ENCODE results near the gene ZKSCAN8. TPM values are rescaled to one million over a fixed set of nuclear protein-coding genes. Genes with fewer than 3 reads are reported as not detected.
"Not testable (repeated sequence)": the region's sequence is repeated elsewhere in the genome, so short reads cannot be mapped to it uniquely, and the experiment has no call there.

The ZKSCAN8 gene
- 3.2 and 6.0 TPM in 2 replicates for total RNA-seq (2014; rRNA removed; shearing (Covaris generic); ENCODE audit: low replicate concordance)

GRCh38 chr6:28141500-28142329 lies at the start of gene ZKSCAN8:
TSS of gene ZKSCAN8 (plus strand) at chr6:28141883. CDS start at chr6:28148408, 6,525 bp downstream.
- DNase-seq, result peak; percentile 85
- Histone ChIP-seq H3K27me3 (no peaks in the 10 kb centered on the region), H3K9me3 (no peaks in the 10 kb centered on the region), H3K4me3 (peak within 1 kb of the TSS; percentile 84), H3K36me3 (peaks cover 27% of the 10 kb centered on the region)

GRCh38 chr6:28102222-28102621 lies 39.5 kb upstream of the ZKSCAN8 start:
- H3K9me3 ChIP-seq, H3K4me3 ChIP-seq, H3K36me3 ChIP-seq, H3K27me3 ChIP-seq, DNase-seq: not testable (repeated sequence)

GRCh38 chr6:28102699-28103098 lies 39.0 kb upstream of the ZKSCAN8 start:
- not testable (repeated sequence) for H3K36me3 ChIP-seq, H3K4me3 ChIP-seq, H3K9me3 ChIP-seq, DNase-seq, H3K27me3 ChIP-seq

GRCh38 chr6:28104392-28105244 lies 37.1 kb upstream of the ZKSCAN8 start:
- Histone ChIP-seq H3K27me3 (no peaks in the 10 kb centered on the region), H3K4me3 (peak overlapping the region; percentile 70), H3K9me3 (no peaks in the 10 kb centered on the region), H3K36me3 (no peaks in the 10 kb centered on the region)
- peak; percentile 77 for DNase-seq

- no peaks in the 10 kb centered on the region for H3K9me3 ChIP-seq
- H3K36me3 ChIP-seq, result no peaks in the 10 kb centered on the region
- no peaks in the 10 kb centered on the region for H3K27me3 ChIP-seq
- no peak for DNase-seq
- peak overlapping the region; percentile 70 for H3K4me3 ChIP-seq
Observed at GRCh38 chr6:28105245-28105639, 36.4 kb upstream of the ZKSCAN8 start.

- H3K27me3 ChIP-seq, result no peaks in the 10 kb centered on the region
- no peaks in the 10 kb centered on the region for H3K9me3 ChIP-seq
- H3K4me3 ChIP-seq, result no peak overlapping the region
- H3K36me3 ChIP-seq, result no peaks in the 10 kb centered on the region
- DNase-seq, result no peak
Observed at GRCh38 chr6:28107506-28107905, 34.2 kb upstream of the ZKSCAN8 start.

GRCh38 chr6:28111964-28112363 lies 29.7 kb upstream of the ZKSCAN8 start:
- no peaks in the 10 kb centered on the region for H3K36me3 ChIP-seq
- H3K27me3 ChIP-seq, result no peaks in the 10 kb centered on the region
- no peak overlapping the region for H3K4me3 ChIP-seq
- no peak for DNase-seq
- no peaks in the 10 kb centered on the region for H3K9me3 ChIP-seq

GRCh38 chr6:28115799-28116198 lies 25.9 kb upstream of the ZKSCAN8 start:
- Histone ChIP-seq H3K4me3 (no peak overlapping the region), H3K27me3 (no peaks in the 10 kb centered on the region), H3K9me3 (no peaks in the 10 kb centered on the region), H3K36me3 (peaks cover 5% of the 10 kb centered on the region; the same call in 1 of the 2 replicates)
- no peak for DNase-seq

GRCh38 chr6:28117386-28118050 lies 24.2 kb upstream of the ZKSCAN8 start:
- Histone ChIP-seq H3K27me3 (no peaks in the 10 kb centered on the region), H3K36me3 (peaks cover 5% of the 10 kb centered on the region; the same call in 1 of the 2 replicates), H3K4me3 (no peak overlapping the region), H3K9me3 (no peaks in the 10 kb centered on the region)
- DNase-seq, result no peak

GRCh38 chr6:28118217-28118616 lies 23.5 kb upstream of the ZKSCAN8 start:
- Histone ChIP-seq H3K9me3 (no peaks in the 10 kb centered on the region), H3K36me3 (peaks cover 5% of the 10 kb centered on the region; the same call in 1 of the 2 replicates), H3K27me3 (no peaks in the 10 kb centered on the region), H3K4me3 (no peak overlapping the region)
- no peak for DNase-seq

GRCh38 chr6:28121876-28122275 lies 19.8 kb upstream of the ZKSCAN8 start:
- DNase-seq, result no peak

GRCh38 chr6:28122283-28122682 lies 19.4 kb upstream of the ZKSCAN8 start:
- H3K4me3 ChIP-seq, H3K36me3 ChIP-seq, DNase-seq, H3K9me3 ChIP-seq, H3K27me3 ChIP-seq: not testable (repeated sequence)

More at GRCh38 chr6:28121876-28122275, 19.8 kb upstream of the ZKSCAN8 start:
- H3K36me3 ChIP-seq, result peaks cover 5% of the 10 kb centered on the region; the same call in 1 of the 2 replicates
- no peaks in the 10 kb centered on the region for H3K9me3 ChIP-seq
- H3K27me3 ChIP-seq, result no peaks in the 10 kb centered on the region
- no peak overlapping the region for H3K4me3 ChIP-seq

- DNase-seq, result peak; percentile 80
- Histone ChIP-seq H3K9me3 (no peaks in the 10 kb centered on the region), H3K36me3 (peaks cover 5% of the 10 kb centered on the region)
Observed at GRCh38 chr6:28124350-28124970, 17.2 kb upstream of the ZKSCAN8 start, which contains the start of gene ZSCAN16. TSS of gene ZSCAN16 (plus strand) at chr6:28124609. CDS start at chr6:28125444, 835 bp downstream.

GRCh38 chr6:28124971-28125353 lies 16.7 kb upstream of the ZKSCAN8 start:
- H3K9me3 ChIP-seq, result no peaks in the 10 kb centered on the region
- H3K4me3 ChIP-seq, result peak overlapping the region; percentile 68
- peaks cover 6% of the 10 kb centered on the region for H3K36me3 ChIP-seq
- H3K27me3 ChIP-seq, result no peaks in the 10 kb centered on the region
- DNase-seq, result no peak

More at GRCh38 chr6:28124350-28124970, 17.2 kb upstream of the ZKSCAN8 start, which contains the start of gene ZSCAN16:
- H3K27me3 ChIP-seq, result no peaks in the 10 kb centered on the region
- H3K4me3 ChIP-seq, result peak within 1 kb of the TSS; percentile 68

- H3K9me3 ChIP-seq, result no peaks in the 10 kb centered on the region
- no peaks in the 10 kb centered on the region for H3K27me3 ChIP-seq
- H3K36me3 ChIP-seq, result peaks cover 9% of the 10 kb centered on the region
- DNase-seq, result no peak
- H3K4me3 ChIP-seq, result no peak overlapping the region
Observed at GRCh38 chr6:28125401-28125800, 16.3 kb upstream of the ZKSCAN8 start.

- Histone ChIP-seq H3K27me3 (no peaks in the 10 kb centered on the region), H3K9me3 (no peaks in the 10 kb centered on the region), H3K4me3 (no peak overlapping the region), H3K36me3 (peaks cover 4% of the 10 kb centered on the region)
- peak; percentile 6 for DNase-seq
Observed at GRCh38 chr6:28134015-28134414, 7.7 kb upstream of the ZKSCAN8 start.

Data from MG63 (cell line).